HG03432 (cell line): Measurements from ENCODE around the gene UBE2R2.
"Not testable (repeated sequence)": the region's sequence is repeated elsewhere in the genome, so short reads cannot be mapped to it uniquely, and the experiment has no call there.

Source experiments
- ATAC-seq: cut with Tn5 transposase; IDR thresholded peaks from one replicate; pipeline ENCODE4 v1.9.1; 2021; ENCODE audit warnings: mild to moderate bottlenecking, moderate library complexity; ENCODE audit not compliant: unreplicated experiment

Gene UBE2R2

DNA sequence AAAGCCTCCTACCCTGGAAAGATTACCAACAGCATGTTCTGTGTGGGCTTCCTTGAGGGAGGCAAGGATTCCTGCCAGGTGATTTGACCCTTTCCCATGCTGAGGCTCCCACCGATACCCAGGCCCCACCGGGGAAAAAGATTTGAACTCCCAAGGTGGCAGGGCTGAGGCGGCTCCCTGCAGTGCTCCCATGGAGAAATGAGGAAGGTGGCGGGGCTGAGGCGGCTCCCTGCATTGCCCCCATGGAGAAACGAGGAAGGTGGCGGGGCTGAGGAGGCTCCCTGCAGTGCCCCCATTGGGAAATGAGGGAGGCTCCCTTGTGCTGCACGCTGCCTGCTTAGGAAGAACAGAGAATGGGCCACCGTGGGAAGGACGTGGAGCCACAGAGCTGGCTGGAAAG is 18.4 kb upstream of the UBE2R2 start:
- ATAC-seq: no peak

DNA sequence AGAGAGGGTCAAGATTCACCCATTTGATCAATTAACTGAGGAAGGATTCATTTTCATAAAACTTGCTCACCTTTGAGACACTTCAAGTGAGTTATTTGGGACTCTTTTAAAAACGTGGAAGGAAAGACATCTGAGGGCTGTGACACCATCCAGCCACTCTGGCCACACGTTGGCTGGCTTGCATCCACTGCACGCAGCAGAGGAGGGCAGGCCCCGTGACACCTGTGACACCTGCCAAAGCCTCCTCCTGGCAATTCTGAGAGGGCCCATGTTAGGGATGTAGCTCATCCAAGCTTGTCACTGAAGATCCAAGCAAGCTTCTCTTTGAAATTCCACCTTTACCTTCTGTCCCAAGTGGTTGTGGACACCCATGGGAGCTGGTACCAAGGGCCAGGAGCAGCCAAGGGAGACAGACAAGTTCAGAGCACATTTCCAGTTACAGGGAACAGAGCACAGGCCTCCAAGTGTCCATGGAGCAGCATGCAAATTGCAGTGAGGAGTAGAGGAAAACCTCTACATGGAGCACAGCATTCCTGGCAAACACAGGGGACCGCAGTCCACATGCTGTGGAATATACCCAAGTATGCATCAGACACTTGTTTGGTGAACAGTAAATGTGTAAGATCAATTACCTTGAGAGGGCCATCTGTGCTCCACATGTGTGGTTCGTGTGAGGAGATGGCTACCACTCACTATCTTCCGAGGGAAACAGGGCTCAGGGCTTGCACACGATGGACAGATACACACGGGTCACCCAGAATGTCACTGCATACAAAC is 16.8 kb upstream of the UBE2R2 start:
- ATAC-seq: no peak

DNA sequence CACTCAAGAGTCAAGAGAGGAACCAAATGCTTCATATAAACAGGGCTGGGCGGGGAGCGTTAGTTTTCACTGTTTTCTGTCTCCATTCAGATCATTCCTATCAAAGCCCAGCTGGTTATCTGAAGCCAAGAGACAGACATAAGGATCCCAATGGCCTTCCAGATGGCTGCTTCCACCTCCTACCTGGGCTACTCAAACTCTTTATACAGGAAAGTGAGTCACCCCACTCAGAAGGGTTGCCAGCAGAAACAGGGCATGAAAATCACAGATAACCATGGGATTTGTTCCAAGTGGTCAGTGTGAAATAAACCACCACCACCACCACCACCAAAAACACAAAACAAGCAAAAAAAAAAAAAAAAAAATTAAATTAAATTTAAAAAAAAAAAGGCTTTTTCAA is 16.1 kb upstream of the UBE2R2 start:
- ATAC-seq: no peak

- ATAC-seq: not testable (repeated sequence)
Measured at GRCh38 chr9:33801943-33802500, 14.9 kb upstream of the UBE2R2 start.

DNA sequence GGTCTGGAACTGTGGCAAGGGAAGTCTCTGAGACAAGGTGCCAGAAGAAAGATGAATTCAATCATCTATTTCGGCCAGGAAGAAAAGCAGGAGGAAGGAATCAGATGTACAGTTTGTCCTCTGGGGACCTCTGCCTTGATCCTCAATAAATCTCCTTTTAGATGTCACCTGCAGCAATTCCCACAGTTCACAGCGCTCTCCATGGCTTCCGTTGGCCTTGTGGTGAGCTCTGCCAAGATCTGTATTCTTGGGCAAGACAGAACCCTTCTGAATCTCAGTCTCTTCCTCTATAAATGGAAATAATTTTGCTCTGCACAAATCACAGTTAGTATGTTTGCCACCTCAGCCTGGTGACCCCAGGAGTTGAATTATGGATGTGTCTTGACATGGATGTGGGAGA is 12.8 kb upstream of the UBE2R2 start:
- not testable (repeated sequence) for ATAC-seq

DNA sequence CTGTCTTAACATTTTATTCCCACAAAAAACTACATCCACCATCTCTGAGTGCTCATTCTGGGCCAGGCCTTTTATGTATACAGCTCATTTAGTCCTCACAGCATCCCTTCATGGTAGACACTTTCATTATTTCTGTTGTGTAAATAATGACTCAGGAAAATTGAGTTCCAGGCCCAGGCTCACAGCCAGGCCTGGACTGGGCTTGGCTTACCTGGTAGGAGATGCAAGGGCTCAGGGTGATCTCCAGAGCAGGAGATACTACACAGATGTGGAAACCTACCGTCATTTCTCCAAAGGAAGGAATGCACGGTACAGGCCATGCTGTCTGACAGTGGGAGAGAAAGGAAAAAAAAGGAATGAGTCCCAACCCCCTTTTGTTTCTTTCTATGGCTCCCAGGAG is 9.8 kb upstream of the UBE2R2 start:
- ATAC-seq: not testable (repeated sequence)

- ATAC-seq: not testable (repeated sequence)
Measured at GRCh38 chr9:33808979-33809322, 8.0 kb upstream of the UBE2R2 start.

GRCh38 chr9:33809506-33809905 is 7.5 kb upstream of the UBE2R2 start:
- no peak for ATAC-seq

DNA sequence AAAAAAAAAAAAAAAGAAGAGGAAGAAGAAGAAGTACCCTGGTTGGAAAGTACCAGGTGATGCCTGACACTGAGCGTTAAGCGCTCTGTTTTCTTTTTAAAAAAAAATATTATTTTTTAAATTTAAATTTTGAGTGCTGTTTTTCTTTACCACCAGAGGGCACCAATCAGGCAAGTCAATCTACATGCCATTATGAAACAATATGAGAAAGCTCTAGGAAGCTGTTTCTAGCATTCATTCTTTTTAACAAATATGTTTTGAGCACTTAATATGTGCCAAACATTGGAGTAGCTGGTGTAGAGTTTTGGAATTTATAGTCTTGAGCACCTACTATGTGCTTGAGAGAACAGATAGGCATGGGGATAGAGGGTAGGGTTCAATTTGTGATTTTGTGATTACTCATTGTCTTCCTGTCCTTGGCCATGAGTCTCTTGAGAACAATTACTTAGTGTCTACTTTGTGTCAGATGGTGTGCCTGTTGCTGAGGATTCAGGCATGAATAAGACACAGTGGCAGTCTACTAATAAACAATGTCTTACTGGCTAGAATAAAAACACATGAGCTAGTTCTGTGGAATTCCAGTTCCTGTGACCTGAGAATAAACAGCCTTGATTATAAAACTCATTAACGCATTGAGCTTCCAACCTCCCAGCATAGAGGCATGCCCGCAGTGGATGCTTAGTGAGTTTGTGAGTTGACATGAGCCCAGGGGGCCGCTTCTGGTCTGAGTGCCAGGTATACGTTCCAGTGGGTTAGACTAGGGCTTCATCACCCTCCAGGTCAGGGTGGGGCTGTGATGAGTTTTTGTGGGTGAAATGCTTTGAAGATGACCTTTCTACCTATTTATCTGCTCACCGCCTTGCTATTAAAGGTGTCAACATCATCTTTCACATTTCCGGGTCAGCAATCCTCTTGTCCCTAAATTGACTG is 3.0 kb upstream of the UBE2R2 start:
- no peak for ATAC-seq

GRCh38 chr9:33815781-33816180 is 1.2 kb upstream of the UBE2R2 start:
- no peak for ATAC-seq

DNA sequence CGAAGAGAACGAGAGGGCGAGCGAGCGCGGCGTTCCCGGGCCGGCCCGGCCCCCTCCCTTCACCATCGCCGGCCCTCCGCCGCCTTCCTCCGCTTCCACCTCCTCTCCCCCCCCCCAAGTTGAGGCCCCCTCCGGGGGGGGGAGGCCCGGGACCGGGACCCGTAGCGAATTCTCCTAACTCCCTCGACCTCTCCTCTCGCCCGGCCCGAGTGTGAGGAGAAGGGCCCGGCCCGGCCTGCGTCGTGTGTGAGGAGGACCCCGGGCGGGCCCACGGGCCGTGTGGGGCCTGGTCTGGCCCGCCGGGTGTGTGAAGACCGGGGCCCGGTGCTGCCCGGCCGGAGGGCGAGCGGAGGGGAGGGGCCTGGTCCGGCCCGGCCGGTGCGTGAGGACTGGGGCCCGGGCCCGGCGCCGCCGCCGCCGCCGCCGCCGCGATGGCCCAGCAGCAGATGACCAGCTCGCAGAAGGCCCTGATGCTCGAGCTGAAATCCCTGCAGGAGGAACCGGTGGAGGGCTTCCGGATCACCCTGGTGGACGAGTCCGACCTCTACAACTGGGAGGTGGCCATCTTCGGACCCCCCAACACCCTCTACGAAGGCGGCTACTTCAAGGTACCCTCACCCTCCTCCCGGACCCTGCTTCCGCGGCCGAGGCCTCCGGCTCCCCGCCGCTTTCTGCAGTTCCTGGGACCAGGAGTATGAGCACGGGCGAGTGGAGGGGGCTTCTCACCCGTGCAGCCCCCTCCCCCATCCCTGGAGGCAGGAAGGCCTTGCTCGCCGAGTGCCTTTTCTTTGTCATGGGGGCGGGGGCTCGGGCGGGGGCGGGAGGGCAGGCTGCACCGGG is 587 bp downstream of the UBE2R2 start:
- peak; percentile 20 for ATAC-seq

DNA sequence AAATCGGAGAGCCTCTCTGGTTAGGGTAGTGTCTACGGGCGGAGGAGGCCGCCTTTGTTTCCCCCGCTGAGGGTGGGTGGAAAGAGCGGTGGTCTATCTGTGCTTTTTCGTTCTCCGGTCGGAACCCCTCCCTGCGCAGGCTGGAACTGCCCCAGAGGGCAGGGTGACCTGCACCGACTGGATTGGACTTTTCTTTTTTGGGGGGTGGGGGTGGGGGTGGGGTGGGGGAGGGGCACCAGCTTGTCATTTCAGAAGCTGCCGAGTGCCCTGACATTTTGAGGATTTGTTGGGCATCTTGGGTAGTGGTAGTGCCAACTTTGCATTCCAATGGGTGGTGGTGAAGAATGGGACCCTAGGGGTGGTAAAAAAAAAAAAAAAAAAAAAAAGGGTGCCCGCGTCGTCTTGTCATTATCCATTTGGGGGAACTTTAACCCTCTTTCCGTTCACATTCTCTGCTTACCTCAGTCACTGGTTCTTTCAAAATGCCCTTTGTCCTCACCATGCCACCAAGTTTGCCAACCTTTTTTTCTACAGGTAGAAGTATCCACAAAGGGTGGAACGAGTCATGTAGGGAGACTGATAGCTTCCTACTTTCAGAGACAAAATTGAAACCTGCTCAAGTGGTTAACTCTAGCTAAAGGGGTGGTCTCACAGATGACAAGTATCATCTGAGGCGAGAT is 1.3 kb downstream of the UBE2R2 start:
- ATAC-seq: no peak

- no peak for ATAC-seq
Measured at GRCh38 chr9:33818847-33819500, 2.0 kb downstream of the UBE2R2 start.

GRCh38 chr9:33820231-33820745 is 3.3 kb downstream of the UBE2R2 start:
- ATAC-seq: no peak

GRCh38 chr9:33823801-33824200 is 6.8 kb downstream of the UBE2R2 start:
- ATAC-seq: no peak

- not testable (repeated sequence) for ATAC-seq
Measured at GRCh38 chr9:33827285-33827684, 10.3 kb downstream of the UBE2R2 start.

- not testable (repeated sequence) for ATAC-seq
Measured at GRCh38 chr9:33829641-33830230, 12.8 kb downstream of the UBE2R2 start.

DNA sequence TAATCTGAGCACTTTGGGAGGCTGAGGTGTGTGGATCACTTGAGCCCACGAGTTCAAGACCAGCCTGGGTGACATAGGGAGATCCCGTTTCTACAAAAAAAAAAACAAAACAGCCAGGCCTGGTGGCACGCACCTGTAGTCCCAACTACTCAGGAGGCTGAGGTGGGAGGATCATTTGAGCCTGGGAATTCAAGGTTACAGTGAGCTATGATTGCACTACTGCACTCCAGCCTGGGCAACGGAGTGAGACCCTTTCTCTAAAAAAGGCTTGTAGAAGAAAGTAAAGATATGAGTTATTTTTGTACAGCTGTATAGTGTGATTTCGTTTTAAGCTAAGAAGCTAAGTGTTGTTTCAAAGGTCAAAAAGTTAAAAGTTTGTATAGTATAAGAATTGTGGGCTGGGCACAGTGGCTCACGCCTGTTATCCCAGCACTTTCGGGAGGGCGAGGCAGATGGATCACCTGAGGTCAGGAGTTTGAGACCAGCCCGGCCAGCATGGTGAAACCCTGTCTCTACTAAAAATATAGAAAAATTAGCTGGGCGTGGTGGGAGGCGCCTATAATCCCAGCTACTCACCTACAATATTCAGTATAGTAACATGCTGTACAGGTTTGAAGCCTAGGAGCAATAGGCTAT is 18.8 kb downstream of the UBE2R2 start:
- ATAC-seq: no peak

DNA sequence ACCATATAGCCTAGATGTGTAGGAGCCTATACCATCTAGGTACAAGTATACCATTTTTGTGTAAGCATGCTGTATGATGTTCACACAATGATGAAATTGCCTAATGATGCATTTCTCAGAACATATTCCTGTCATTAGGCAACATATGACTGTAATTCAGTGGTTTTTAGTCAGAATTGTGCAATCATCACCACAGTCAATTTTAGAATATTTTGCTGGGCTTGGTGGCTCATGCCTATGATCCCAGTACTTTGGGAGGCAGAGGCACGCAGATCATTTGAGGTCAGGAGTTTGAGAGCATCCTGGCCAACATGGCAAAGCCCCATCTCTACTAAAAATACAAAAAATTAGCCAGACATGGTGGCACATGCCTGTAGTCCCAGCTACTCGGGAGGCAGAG is 19.3 kb downstream of the UBE2R2 start:
- ATAC-seq: not testable (repeated sequence)
